HG03575 (cell line): ENCODE measurements around the gene KCNC2.

Source experiments
- ATAC-seq: cut with Tn5 transposase; IDR thresholded peaks from one replicate; pipeline ENCODE4 v1.9.1; 2021; ENCODE audit not compliant: unreplicated experiment, insufficient number of reproducible peaks, low FRiP score; ENCODE audit errors: extremely low read depth

KCNC2 gene

GRCh38 chr12:75086091-75087038 lies 123.3 kb downstream of the KCNC2 start:
- no peak for ATAC-seq

- no peak for ATAC-seq
Observed at GRCh38 chr12:75081305-75081704, 128.3 kb downstream of the KCNC2 start.

- ATAC-seq, result no peak
Observed at GRCh38 chr12:75080582-75080981, 129.1 kb downstream of the KCNC2 start.

- no peak for ATAC-seq
Observed at GRCh38 chr12:75065482-75065881, 144.2 kb downstream of the KCNC2 start.

GRCh38 chr12:75062691-75063090 lies 146.9 kb downstream of the KCNC2 start:
- ATAC-seq, result no peak

- no peak for ATAC-seq
Observed at GRCh38 chr12:75058228-75058627, 151.4 kb downstream of the KCNC2 start.

- no peak for ATAC-seq
Observed at GRCh38 chr12:75048767-75049166, 160.9 kb downstream of the KCNC2 start.

- no peak for ATAC-seq
Observed at GRCh38 chr12:75047885-75048525, 161.6 kb downstream of the KCNC2 start.

- ATAC-seq, result no peak
Observed at GRCh38 chr12:75042125-75042524, 167.5 kb downstream of the KCNC2 start.

GRCh38 chr12:75041472-75041871 lies 168.2 kb downstream of the KCNC2 start:
- no peak for ATAC-seq

- ATAC-seq, result no peak
Observed at GRCh38 chr12:75020068-75020557, 189.5 kb downstream of the KCNC2 start.

GRCh38 chr12:75011120-75011519 lies 198.5 kb downstream of the KCNC2 start:
- ATAC-seq, result no peak

- no peak for ATAC-seq
Observed at GRCh38 chr12:75007133-75007532, 202.5 kb downstream of the KCNC2 start.

GRCh38 chr12:75000120-75000519 lies 209.5 kb downstream of the KCNC2 start:
- no peak for ATAC-seq

GRCh38 chr12:74999474-74999873 lies 210.2 kb downstream of the KCNC2 start:
- no peak for ATAC-seq
